Natural killer cell (primary cell): ENCODE data around the gene LGR6. TPM values are rescaled to one million over a fixed set of nuclear protein-coding genes. Genes with fewer than 3 reads are reported as not detected.

Source experiments
- ATAC-seq, 3 donors: fragments of 150-1000 bp in 2 of 3; fragments of 200-7000 bp in 1 of 3; cut with Tn5 transposase; 1 replicate in 1 of 3; 2 replicates in 2 of 3; pipeline ENCODE4 v1.10.0; 2021; ENCODE audit warnings: mild to moderate bottlenecking in 2 of 3, moderate library complexity in 2 of 3
- DNase-seq, 2 donors: peaks; one replicate each; pipeline versions ENCODE4 v3.0.0 to v3.0.0-alpha.2; 2013 to 2021; ENCODE audit warnings: mixed read lengths in 1 of 2
- H3K27ac ChIP-seq: one replicate; pipeline ENCODE4 v1.5.1; 2013; ENCODE audit warnings: mild to moderate bottlenecking, low read length
- H3K27me3 ChIP-seq: one replicate; pipeline ENCODE4 v1.6.1; 2013; ENCODE audit warnings: low read length; ENCODE audit not compliant: control insufficient read depth, insufficient read depth
- H3K36me3 ChIP-seq: one replicate; pipeline ENCODE4 v1.6.1; 2013; ENCODE audit warnings: low read length; ENCODE audit not compliant: control insufficient read depth, insufficient read depth
- H3K4me1 ChIP-seq: one replicate; pipeline ENCODE4 v1.6.1; 2013; ENCODE audit warnings: low read length; ENCODE audit not compliant: control insufficient read depth, insufficient read depth
- H3K4me3 ChIP-seq: one replicate; pipeline ENCODE4 v1.5.1; 2013; ENCODE audit warnings: low read length
- H3K9me3 ChIP-seq: one replicate; pipeline ENCODE4 v1.6.1; 2013; ENCODE audit warnings: low read length; ENCODE audit not compliant: control insufficient read depth, insufficient read depth
- H3K27ac Mint-ChIP-seq, 2 donors: one replicate each; pipeline ENCODE4 v1.8.0; 2022; ENCODE audit warnings: mild to moderate bottlenecking in 2 of 2, mixed read lengths in 2 of 2, moderate library complexity in 1 of 2
- H3K27me3 Mint-ChIP-seq, 2 donors: one replicate each; pipeline ENCODE4 v1.8.0; 2022; ENCODE audit warnings: low read depth in 2 of 2, mixed read lengths in 2 of 2
- H3K36me3 Mint-ChIP-seq: one replicate; pipeline ENCODE4 v1.8.0; 2022; ENCODE audit warnings: mixed read lengths
- H3K4me1 Mint-ChIP-seq, 2 donors: one replicate each; pipeline ENCODE4 v1.8.0; 2022; ENCODE audit warnings: mixed read lengths in 2 of 2
- H3K4me3 Mint-ChIP-seq: one replicate; pipeline ENCODE4 v1.8.0; 2022; ENCODE audit warnings: mild to moderate bottlenecking, moderate library complexity, mixed read lengths
- H3K9me3 Mint-ChIP-seq, 2 donors: one replicate each; pipeline ENCODE4 v1.8.0; 2022; ENCODE audit warnings: mixed read lengths in 2 of 2
- CTCF ChIP-seq: fragments of 200-600 bp; IDR thresholded peaks from one replicate; pipeline ENCODE4 v1.8.0; 2022; ENCODE audit warnings: antibody characterized with exemption
- WGBS: methylation state at CpG from one replicate; pipeline ENCODE4 v1.1.7; 2013; ENCODE audit warnings: missing lambda C conversion rate; ENCODE audit not compliant: insufficient coverage; 5-methylcytosine and 5-hydroxymethylcytosine counted together
- intact Hi-C: fragments of 100-400 bp; cut with micrococcal nuclease; formaldehyde crosslinking; loops from one replicate; pipeline ENCODE4 v1.14.2; 2022
- total RNA-seq, 4 donors: library from RNA; stranded (reverse); fragments of 120-200 nt in 1 of 4; gene quantifications; one replicate each; pipeline versions ENCODE4 v1.2.3 to v1.2.4, GENCODE V29; 2013 to 2022

The LGR6 gene
- total RNA-seq, 3 donors from 2014 or later (not counting 1 experiment from before 2014, with no cell fraction given), result 58.3 to 65.2 (median 60.9) TPM

GRCh38 chr1:202163281-202164270 is 30.0 kb upstream of the LGR6 start:
- no peak for TF ChIP-seq CTCF
- Histone ChIP-seq H3K27me3 (no peaks in the 10 kb centered on the region), H3K9me3 (no peaks in the 10 kb centered on the region), H3K36me3 (no peaks in the 10 kb centered on the region), H3K4me1 (peaks cover 77% of the 10 kb centered on the region), H3K4me3 (no peak overlapping the region), H3K27ac (peak overlapping the region; percentile 34)
- Mint-ChIP-seq H3K27me3 (no peaks in the 10 kb centered on the region), H3K4me3 (peak overlapping the region; percentile 9), H3K9me3 (no peaks in the 10 kb centered on the region), H3K27ac (peak overlapping the region; percentile 83 to 100), H3K4me1 (peaks cover 50 to 65% of the 10 kb centered on the region in 2 donors), H3K36me3 (no peaks in the 10 kb centered on the region)
- 83% methylated on average over 12 of the region's 12 CpGs for WGBS
- intact Hi-C loops, result loop anchor here (5.0 kb wide), 1 partner anchor 34 kb away; no protein-coding TSS in a partner anchor
- peak in 1 of 2 donors; percentile 36 for DNase-seq
- no peak for ATAC-seq

GRCh38 chr1:202164271-202165037 is 29.1 kb upstream of the LGR6 start:
- ATAC-seq, result peak; percentile 49 to 74 (median 72)
- Histone ChIP-seq H3K4me3 (no peak overlapping the region), H3K4me1 (peaks cover 68% of the 10 kb centered on the region), H3K36me3 (no peaks in the 10 kb centered on the region), H3K9me3 (no peaks in the 10 kb centered on the region), H3K27me3 (no peaks in the 10 kb centered on the region), H3K27ac (no peak overlapping the region)
- Mint-ChIP-seq H3K36me3 (no peaks in the 10 kb centered on the region), H3K27me3 (no peaks in the 10 kb centered on the region), H3K27ac (peak overlapping the region; percentile 82 to 100), H3K4me1 (peaks cover 41 to 56% of the 10 kb centered on the region in 2 donors), H3K4me3 (peak overlapping the region; percentile 72), H3K9me3 (no peaks in the 10 kb centered on the region)
- WGBS, result 37% methylated on average over 10 of the region's 11 CpGs
- no peak for TF ChIP-seq CTCF
- peak; percentile 59 to 92 for DNase-seq
- intact Hi-C loops, result loop anchor here (5.0 kb wide), 1 partner anchor 33 kb away; no protein-coding TSS in a partner anchor

GRCh38 chr1:202165267-202165941 is 28.2 kb upstream of the LGR6 start:
- ATAC-seq (no peak), DNase-seq (peak in 1 of 2 donors; percentile 47)
- Histone ChIP-seq H3K36me3 (no peaks in the 10 kb centered on the region), H3K27me3 (no peaks in the 10 kb centered on the region), H3K9me3 (no peaks in the 10 kb centered on the region), H3K4me3 (no peak overlapping the region), H3K27ac (no peak overlapping the region), H3K4me1 (peaks cover 59% of the 10 kb centered on the region)
- intact Hi-C loops, result no loop called here
- Mint-ChIP-seq H3K36me3 (no peaks in the 10 kb centered on the region), H3K27me3 (no peaks in the 10 kb centered on the region), H3K4me1 (peaks cover 37 to 47% of the 10 kb centered on the region in 2 donors), H3K9me3 (no peaks in the 10 kb centered on the region), H3K27ac (peak overlapping the region; percentile 82 to 100), H3K4me3 (peak overlapping the region; percentile 72)
- no peak for TF ChIP-seq CTCF
- 78% methylated on average over 18 of the region's 20 CpGs for WGBS
